Measurements from ENCODE around the gene IL1F10.

The IL1F10 gene

DNA sequence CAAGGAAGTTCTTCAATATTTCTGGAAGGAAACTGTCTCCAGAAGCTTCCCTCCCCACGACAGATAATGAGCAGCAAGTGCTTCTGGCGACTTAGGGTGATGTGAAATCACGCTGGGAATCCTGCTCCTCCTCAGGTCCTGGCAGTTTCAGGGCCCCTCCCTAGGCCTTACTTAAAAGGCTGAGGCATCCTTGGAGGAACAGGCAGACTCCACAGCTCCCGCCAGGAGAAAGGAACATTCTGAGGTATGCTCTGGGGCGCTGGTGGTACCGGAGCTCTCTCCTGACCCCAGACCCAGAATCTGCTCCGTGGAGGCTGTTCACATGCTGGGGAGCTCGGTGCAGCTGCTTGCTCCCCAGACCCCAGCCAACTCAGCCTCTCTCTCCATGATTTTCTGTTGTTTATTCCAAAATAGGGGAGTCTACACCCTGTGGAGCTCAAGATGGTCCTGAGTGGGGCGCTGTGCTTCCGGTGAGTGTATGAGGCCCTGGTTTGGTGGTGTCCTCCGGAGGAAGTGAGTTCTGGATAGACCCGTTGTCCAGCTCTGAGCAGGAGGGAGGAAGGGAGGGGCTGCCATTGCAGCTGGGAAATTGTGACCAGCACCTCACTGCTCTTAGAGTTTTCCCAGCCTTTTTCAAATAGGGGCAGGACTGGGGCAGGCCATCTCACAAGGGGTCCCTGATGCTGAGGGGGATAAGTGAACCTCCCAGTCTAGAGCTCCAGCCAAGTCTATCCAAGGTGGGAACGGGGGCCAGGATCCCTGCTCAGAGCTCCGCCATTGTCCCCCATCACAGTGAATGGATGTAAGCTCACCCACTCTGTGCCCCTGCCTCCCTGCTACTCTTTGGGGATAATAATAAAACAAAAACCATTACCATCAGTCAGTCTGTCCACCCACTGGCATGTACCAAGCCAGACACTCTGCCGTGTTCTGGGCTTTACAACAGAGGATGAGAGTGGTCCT is 8.5 kb upstream of the IL1F10 start, which contains the start of gene IL36RN:
IL36RN (plus strand) TSS at position 201 of the 963 bp plus-strand sequence; CDS start at position 442, 241 bp downstream.
- DNase-seq (ENCODE audit: low read depth) = no peak

DNA sequence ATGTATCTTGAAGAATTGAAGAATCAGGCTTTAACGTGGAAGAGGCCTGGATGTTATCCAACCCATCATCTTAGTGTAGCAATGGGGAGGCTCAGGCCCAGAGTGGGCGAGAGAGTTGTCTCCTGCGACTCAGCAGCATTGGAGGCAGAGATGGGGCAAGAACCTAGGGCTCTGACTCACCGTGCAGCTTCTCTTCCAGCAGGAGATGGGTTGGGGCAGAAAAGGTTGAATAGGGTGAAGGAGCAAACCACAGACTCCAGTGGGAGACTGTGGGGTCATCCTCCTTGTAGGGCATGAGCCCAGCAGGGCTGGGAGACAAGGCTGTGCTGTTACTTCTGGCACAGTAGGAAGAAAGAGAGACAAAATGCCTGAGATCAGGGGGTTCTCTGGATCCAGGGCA is 7.4 kb upstream of the IL1F10 start:
- DNase-seq (ENCODE audit: low read depth) = peak; percentile 28

DNA sequence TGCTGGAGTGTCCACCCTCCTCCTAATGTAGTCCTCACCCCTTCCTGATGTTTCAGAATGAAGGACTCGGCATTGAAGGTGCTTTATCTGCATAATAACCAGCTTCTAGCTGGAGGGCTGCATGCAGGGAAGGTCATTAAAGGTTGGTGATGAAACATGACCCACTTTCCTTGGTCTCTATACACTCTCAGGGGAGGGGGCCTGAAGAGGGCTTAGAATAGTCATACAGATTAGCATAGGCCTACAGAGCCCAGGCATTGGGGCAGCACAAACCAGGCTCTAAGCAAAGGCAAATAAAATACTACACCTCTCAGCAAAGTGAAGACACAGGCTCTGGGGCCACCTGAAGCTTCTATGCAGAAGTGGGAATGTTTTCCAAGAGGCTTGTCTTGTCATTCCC is 7.0 kb upstream of the IL1F10 start:
- DNase-seq (ENCODE audit: low read depth) = no peak

DNA sequence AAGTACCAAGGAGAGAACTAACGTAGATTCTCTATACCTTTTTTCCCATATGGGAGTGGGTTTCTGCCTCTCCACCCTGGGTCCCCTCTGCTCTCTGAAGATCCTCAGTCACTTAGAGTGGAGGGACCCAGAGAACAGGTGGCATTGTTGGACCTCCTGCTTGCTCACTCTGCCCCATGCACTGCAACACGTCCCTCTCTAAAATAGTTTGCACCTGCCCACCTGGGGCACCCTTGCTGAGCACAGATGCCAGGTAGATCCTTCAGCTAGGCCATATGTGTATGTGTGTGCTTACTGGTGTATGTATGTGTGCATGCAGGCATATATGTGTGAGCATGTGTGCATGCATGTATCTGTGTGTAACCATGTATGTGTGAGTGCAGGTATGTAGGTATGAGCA is 6.5 kb upstream of the IL1F10 start:
- no peak for DNase-seq (ENCODE audit: low read depth)

DNA sequence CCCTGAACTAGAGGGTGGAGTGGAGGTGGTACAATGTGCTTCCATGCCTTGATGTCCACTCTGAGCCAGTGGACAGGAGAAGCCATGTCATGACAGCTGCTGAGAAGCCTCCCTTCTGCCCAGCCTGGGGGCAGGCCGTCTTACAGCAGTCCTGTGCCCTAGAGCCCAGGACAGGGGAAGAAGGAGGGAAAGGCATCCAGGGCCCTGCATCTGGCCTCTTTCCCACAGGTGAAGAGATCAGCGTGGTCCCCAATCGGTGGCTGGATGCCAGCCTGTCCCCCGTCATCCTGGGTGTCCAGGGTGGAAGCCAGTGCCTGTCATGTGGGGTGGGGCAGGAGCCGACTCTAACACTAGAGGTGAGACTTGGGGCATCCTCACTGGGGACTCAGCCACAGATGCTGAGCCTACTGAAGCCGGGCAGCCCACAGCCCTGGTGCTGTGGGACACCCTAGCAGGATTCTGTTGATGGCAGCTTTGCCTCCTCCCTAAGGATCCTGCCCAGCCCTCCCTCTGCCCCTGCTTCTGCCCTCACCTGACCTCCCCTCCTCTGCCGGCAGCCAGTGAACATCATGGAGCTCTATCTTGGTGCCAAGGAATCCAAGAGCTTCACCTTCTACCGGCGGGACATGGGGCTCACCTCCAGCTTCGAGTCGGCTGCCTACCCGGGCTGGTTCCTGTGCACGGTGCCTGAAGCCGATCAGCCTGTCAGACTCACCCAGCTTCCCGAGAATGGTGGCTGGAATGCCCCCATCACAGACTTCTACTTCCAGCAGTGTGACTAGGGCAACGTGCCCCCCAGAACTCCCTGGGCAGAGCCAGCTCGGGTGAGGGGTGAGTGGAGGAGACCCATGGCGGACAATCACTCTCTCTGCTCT is 5.6 kb upstream of the IL1F10 start:
- no peak for DNase-seq (ENCODE audit: low read depth)

DNA sequence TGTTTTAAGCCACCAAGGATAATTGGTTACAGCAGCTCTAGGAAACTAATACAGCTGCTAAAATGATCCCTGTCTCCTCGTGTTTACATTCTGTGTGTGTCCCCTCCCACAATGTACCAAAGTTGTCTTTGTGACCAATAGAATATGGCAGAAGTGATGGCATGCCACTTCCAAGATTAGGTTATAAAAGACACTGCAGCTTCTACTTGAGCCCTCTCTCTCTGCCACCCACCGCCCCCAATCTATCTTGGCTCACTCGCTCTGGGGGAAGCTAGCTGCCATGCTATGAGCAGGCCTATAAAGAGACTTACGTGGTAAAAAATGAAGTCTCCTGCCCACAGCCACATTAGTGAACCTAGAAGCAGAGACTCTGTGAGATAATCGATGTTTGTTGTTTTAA is 3.5 kb upstream of the IL1F10 start:
- DNase-seq (ENCODE audit: low read depth) = no peak

DNA sequence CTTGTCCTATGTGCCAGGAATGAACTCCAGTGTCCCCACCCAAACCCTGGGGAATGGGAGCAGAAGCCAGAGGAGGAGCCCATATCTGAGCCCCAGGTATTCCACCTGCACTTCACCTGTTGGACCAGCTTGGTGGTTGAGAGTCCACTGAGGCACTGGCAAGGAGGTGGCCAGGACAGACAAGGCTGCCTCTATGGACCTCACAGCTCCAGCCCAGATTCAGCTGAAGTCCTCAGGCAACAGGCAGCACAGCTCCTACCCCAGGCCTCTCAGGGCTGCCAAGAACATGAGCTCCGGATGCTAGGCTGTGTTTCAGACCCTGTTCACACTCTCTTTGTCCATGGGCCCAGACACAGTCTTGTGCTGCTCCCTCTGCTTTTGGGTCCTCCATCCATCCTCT is 2.9 kb upstream of the IL1F10 start:
- no peak for DNase-seq (ENCODE audit: low read depth)

DNA sequence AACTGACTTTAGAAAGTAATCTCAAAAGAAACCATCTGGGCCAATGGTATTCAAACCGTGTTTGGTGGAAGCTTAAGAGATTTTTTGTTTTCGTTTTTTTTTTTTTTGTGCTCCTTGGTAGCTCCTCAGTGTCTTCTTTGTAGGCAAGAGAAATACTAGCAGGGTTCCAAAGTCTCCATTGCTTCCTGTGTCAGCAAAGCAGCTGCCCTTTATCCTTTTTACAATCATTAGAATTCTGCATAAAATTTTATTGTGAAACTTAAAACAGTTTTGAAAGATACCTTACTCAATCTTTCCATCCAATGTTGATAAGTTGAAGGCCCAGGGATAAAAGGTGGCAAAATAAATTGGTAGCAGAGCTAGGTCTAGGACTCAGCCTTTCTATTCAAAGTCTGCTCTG is 479 bp downstream of the IL1F10 start:
- no peak for DNase-seq (ENCODE audit: low read depth)

DNA sequence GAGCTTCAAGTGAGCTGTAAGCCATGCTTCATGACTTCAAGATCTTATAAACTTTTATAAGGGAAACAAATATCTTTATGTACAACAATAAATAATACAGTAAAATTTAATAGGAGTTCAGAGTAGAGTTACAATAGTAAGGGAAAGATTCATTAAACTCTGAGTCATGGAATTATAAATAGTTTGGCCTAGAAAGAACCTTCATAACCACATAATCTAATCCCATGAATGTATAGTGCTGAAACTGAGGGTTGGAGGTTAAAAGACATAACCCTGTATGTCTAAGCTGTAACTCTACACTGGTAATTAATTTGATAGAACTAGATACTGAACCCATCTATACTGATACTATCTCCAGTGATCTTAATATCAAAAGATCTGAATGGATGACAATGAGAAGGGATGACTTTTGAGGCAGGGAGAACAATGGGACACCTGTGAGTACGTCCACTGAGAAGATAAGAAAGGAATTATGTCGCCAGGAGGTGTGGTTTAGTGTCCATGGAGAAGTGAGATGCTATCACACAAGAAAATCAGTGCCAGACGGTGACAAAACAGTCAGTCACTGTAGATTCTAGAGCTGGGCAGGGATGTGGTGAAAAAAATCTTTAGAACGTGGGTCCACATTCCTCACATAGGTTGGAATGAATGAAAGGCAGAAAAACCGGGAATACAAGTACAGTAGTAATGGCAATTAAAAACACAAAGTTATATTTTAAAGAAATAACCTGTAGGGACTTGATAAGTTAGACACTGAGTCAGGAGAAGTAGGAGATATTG is 1.1 kb downstream of the IL1F10 start:
- DNase-seq (ENCODE audit: low read depth) = no peak

DNA sequence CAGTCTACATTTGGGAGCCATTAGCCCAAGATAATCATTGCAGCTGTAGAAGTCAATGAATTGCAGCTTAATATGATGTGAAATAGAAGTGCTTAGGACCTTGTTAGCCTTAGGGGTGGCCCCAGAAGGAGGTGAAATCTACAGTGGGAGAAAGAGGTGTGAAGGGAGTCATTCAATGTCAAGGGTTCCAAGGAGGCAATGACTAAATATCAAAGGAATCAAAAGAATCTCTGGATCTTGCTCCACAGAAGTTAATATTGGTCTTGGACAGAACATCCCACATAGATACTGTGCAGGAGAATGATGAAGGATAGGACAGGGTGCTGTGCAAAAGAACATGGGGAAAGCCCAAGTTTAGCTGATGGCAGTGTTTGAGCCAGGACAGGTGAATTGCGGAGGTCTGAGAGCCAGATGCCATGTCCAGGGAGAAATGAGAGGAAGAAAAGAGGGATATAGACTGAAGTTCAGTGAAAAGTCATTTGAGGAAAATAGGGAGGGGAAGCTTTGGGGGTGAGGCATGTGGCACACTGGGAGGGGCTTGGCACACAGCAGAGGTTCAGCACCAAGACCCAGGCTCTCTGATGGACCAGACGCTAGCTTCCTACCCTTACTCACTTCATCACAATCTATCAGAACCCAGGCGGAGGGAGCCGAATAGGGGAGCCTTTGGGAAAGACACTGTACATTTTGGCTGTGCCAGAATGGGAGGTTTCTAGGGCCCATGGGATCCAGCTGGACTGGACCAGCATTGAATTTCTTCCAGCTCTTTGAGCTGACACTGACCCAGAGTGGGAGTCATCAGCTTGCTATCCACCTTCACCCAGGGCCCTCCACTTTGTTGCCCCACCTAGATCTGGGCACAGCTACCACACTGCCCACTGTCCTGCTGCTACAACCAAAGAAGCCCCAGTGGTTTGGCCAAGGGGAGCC is 2.2 kb downstream of the IL1F10 start:
- DNase-seq (ENCODE audit: low read depth) = no peak

DNA sequence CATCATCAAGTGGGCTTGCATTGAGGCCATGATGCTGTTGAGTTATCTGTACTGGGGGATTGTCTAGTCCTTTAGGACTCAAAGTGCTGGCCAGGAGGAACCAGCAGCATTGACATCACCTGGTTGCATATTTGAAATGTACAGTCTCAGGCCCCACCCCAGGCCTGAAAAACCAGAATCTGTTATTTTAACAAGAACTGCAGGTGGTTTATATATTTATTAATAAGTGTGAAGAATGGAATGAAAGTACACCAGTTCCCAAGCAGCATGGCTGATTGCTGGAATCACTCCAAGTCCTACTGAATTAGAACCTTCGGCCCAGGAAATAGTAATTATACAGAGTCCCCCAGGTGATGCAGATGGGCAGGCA is 2.8 kb downstream of the IL1F10 start:
- DNase-seq (ENCODE audit: low read depth) = no peak

DNA sequence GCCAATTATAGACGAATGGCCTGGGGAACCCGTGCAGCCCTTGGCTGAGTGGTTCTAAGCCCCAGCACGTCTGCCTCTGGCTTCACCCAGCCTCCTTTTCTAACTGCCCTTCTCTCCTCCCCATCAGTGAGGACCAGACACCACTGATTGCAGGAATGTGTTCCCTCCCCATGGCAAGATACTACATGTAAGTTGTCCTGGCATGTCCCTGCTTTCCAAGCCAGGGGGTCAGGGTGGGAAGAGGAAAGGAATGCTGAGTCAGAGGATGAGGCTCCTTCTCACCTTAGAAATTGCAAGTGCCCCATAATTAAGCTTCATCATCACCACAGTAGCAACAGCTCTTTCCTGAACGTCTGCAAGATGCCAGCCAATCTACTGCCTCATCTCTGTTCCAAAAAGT is 4.8 kb downstream of the IL1F10 start:
- DNase-seq (ENCODE audit: low read depth) = no peak

DNA sequence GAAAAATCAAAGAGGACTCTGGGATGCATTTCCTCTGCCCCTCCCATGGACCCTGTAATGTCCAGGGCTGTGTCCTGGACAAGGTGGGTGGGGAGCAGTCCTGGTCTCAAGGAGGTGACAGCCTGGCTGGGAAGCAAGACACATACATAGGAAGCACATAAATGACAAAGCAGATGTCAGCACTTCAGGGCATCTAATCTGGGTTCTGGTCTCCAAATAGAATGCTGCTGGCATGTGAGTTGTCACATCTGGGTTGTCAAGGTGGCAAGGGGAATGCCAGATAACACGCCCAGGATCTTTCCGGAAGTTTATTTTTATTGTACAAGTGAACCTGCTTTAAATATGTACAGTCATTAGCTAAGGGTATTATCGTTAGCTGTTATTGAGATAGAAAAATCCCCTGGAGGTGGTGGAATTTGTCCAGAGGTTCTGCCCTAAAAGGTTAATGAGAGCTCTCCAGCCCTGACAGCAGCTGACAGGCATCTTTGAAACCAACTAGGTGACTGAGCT is 5.6 kb downstream of the IL1F10 start:
- no peak for DNase-seq (ENCODE audit: low read depth)

DNA sequence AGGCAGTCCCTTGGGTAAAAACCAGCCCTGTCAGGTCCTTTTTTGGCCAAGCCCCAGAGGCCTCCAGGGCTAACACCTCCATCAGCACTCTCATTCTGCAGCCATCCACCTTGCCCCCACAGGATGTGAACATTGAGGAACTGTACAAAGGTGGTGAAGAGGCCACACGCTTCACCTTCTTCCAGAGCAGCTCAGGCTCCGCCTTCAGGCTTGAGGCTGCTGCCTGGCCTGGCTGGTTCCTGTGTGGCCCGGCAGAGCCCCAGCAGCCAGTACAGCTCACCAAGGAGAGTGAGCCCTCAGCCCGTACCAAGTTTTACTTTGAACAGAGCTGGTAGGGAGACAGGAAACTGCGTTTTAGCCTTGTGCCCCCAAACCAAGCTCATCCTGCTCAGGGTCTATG is 7.3 kb downstream of the IL1F10 start:
- DNase-seq (ENCODE audit: low read depth) = no peak

DNA sequence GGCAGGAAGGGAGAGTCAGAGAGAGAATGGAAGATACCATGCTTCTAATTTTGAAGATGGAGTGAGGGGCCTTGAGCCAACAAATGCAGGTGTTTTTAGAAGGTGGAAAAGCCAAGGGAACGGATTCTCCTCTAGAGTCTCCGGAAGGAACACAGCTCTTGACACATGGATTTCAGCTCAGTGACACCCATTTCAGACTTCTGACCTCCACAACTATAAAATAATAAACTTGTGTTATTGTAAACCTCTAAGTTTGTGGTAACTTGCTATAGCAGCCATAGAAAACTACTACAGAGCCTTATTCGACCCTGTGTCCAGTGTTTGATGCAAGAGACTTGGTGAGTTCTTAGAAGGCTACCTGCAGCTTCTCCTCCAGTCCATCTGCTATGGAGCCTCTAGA is 7.8 kb downstream of the IL1F10 start:
- DNase-seq (ENCODE audit: low read depth) = no peak

DNA sequence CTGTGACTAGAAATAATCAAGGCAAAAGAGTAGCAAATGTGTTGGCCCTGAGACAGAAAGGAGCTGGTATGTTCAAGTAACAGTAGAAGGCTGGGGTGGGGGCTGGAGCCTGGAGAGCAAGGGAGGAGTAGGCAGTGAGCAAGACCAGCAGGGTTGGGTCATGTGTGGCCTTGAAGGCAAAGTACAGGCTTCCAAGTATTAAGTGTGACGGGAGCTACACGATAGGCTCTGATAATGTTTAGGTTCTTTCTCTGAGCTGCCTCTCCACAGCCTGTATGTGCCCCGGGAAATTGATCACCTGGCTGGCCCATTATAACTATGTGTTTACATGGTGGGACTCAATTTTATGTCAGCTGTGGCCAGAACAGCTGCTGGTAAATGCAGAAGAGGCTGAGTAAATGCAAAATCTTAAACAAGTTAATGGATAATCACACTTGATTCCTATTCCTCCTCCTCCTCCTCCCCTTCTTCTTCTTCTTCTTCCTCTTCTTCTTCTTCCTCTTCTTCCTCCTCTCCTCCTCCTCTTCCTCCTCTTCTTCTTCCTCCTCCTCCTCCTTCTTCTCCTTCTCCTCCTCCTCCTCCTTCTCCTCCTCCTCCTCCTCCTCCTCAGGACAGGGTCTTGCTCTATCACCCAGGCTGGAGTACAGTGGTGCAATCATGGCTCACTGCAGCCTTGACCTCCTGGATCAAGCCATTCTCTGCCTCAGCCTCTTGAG is 9.3 kb downstream of the IL1F10 start:
- DNase-seq (ENCODE audit: low read depth) = no peak

DNA sequence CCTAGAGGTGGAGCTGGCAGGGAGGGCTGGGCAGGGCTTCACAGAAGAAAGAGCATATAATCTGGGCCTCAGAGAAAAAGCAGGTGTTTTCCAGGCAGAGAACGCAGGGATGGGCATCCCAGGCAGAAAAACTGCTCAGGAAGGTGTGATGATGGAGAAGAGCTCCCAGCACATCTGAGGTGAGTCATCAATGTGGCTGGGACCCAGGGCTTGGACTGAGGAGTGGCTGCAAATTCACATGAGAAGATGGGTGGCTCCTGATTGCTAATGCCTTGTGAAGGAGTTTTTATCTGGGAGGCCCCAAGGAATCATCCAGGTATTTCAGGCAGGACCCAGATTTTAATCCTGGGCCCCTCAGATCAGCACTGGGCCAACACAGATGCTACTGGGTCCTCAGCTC is 10.2 kb downstream of the IL1F10 start:
- no peak for DNase-seq (ENCODE audit: low read depth)

DNA sequence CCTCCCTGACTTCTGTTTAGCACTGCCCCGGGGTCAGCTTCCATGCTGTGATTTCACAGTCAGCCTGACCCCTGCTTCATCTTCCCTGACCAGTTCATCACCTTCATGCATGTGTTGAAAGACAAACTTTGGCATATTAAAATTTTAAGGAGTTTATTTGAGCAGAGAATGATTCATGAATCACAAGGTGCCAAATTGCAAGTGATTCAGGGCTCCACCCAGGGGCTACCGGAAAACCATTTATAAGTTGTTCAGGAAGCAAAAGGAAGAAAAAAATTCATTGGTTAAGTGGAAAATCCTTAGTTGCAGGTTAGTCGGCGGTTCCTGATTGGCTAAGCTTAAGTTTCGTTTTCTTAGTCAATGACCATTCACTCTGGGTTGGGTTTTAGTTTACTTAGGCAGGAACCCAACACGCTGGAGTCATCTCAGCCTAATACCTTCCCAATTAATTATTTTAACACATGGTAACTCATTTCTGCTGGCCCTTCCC is 10.6 kb downstream of the IL1F10 start:
- peak; percentile 57 for DNase-seq (ENCODE audit: low read depth)

DNA sequence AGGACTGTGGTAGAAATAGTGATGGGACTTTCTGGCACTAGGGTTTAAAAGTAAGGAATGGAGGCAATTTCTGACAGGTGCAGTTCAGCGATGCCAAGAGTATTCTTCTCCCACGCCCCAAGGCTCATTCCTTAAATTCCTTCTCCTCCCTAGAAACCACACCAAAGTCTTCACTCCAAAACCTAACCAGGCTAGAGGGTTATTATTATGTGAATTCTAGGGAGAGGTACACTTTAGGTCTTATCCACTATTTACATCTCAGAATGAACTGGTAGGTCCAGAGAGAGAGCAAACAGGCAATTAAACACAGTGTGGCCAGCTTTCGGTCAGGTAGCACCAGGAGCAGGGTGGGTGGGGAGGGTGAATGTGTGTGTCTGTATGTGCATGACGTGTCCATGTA is 11.4 kb downstream of the IL1F10 start:
- no peak for DNase-seq (ENCODE audit: low read depth)

DNA sequence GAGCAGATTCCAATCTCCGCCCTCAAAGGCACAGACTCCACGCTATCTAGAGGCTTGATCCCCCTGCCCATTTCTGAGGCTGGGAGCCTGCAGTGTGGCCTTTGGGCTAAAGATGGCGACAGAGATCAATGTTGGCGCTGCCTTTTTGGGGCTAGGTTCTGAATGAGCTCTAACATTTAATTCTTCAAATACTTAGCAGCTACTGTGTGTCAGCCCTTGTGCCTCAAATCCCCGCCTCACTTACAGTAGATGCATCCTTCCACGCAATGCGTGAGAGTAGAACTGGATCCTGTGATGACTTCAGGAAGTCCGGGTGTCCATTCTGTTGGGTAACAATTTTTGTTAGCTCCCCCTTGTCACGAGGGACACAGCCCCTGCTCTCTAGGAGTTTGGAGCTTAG is 12.4 kb downstream of the IL1F10 start:
- no peak for DNase-seq (ENCODE audit: low read depth)
